ENCODE measurements around the gene PPFIBP1.

- TF ChIP-seq CTCF (IDR thresholded peaks at IDR 0.05) (no peak), POLR2A (IDR thresholded peaks at IDR 0.05) (no peak), EP300 (IDR thresholded peaks at IDR 0.05) (no peak)
Observed at GRCh38 chr12:27552235-27552634, 28.2 kb downstream of the PPFIBP1 start.
